Right lobe of liver (tissue), 4 donors: ENCODE measurements around the gene CAPS.

Source experiments
- CTCF ChIP-seq, 4 donors: fragments of 200-600 bp in 3 of 4; fragments of 450-650 bp in 1 of 4; IDR thresholded peaks; one replicate each; pipeline versions ENCODE4 v1.5.1 to v1.8.0; 2016 to 2022; ENCODE audit warnings: antibody characterized with exemption in 4 of 4, mild to moderate bottlenecking in 2 of 4
- POLR2A ChIP-seq: fragments of 450-650 bp; IDR thresholded peaks from one replicate; pipeline ENCODE4 v1.6.1; 2017; ENCODE audit warnings: antibody characterized with exemption, mild to moderate bottlenecking
- donor health status: DM: no; HTN: no; CAD: no.
- donor health status: DM: no; HTN: no; CAD: no.
- donor health status: DM: no; HTN: yes; CAD: no.

DNA sequence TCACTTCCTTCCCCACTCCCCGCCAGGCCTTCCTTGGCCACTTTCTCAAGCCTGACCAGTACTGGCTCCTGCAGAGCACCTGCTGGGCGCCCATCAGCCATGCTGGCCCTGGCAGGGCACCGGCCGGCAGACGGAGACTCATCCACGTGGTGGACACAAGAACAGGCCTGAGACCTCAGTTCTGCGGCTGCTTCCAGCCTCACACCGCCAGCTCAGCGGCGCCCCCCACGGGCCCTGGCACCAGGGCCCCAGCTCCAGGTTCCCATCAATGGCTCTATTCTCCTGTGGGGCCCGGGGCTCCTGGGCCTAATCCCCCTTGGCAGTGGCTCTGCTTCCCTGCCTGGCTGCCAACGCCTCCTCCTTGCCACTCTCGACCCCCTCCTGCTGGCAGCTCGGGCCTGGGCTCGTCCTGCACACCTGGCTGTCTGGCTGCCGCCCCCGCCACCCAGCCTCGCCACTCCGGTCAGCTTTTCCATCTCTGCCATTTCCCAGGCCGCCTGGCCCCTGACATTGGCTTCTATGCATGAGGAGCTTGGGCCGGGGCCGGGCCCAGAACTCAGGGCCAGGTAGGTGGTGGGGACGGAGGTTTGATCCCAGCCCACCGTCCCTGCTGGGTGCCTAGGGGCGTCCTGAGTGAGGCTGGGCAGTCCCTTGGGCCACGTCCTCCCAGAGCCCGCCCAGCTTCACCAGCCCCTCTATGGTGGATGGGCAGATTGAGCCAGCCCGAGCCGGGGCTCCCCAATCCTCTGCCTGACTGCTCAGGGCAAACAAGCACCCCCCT, 16.7 kb upstream of the CAPS start:
- no peak for TF ChIP-seq CTCF (IDR thresholded peaks at IDR 0.05)
- TF ChIP-seq POLR2A = no peak
